NCI-H446 treated with DMSO at 0.1 percent for 48 hours (cell line): ENCODE results near the gene JMJD6.
"Not testable (repeated sequence)": the region's sequence is repeated elsewhere in the genome, so short reads cannot be mapped to it uniquely, and the experiment has no call there.

Source experiments
- DNase-seq: peaks from one replicate; lab custom pipeline; 2025; lab: John Stamatoyannopoulos, UW

The JMJD6 gene

DNA sequence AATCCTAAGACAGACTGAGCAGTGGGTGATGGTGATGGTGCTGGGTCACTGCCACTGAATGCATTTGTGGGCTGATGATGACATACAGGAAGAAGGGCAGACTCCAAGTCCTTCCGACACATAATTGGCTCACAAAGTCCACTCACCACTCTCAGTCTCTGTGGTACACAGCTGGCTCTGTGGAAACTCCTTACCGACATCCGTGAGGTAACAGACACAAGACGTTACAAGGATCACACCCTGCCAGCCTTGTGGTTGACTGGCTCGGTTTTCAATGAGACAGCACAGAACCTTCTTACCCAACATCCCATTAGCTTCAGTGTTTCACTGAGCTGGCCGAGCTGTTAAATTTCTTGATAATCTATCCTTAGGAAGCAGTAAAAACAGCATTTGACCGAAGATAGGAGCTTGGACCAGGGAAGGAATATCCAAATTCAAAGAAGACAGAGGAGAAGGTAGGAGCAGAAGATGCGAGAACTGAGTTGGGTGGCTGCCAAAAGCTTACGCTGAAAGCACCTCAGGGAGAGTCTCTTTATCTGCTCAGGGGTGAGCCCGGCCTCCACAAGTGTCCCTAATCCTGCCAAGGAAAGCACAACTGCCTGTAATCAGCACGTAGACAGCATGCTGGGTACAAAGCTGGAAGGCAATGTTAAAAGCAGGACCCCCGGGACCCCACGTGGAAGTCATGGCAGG, 10.1 kb downstream of the JMJD6 start:
- no peak for DNase-seq

DNA sequence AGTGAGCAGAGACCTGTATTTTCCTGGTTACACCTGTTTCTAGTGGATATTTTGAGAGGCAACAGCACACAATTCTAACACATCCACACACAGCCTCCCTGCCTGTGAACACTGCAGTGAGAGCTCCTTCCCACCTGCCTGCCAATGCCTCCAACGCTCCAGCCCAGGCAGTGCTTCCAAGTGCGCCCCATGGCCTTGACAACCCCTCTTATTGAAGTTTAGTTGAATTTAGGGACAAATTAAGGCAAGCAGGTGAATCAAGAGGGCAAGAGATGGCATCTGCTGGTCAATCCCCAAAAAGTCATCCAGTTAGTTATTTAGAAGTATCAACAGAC, 10.9 kb downstream of the JMJD6 start:
- no peak for DNase-seq

DNA sequence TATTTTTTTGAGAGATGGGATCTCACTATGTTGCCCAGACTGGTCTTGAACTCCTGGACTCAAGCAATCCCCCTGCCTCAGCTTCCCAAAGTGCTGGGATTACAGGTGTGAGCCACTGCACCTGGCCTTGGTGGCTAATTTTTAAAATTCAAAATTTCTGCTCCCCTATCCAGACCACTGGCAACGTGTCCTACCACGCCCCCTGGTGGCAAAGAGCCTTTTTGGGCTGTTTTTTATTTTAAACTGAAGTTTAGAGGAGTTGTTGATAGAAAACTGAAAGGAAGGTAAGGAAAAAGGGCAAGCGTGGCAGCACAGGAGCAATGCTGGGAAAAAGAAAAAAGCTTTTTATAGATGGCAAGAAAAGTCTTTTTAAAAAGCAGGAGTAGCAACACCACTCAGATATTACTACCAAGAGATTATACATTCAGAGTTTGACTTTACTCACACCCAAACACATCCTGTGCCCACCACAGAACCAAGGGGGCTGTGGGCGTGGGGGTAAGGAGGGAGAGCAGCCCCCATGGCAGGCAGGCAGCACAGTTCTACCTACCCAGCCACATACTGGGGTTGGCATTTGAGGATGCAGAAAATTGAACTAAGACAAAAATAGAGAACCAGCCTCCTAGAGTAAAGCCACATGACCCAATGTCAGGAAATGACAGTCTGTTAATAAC, 11.4 kb downstream of the JMJD6 start:
- peak; percentile 21 for DNase-seq

DNA sequence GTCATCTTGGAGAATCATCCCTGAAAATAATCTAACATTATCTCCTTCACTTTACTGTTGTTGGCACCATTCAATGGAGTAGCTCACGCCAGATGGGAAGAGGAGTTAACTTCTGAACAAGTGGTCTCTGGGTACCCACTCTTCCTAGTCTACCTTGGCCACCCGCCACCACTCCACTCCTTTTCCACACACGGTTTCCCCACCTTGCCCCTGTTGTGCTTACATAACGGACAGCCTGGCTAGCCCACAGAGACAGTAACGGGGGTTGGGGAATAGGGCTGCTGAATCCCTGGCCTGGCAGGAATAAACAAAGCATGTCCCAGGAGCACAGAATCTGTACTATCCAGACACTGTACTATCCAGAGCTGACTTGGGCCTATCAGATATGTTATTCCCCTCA, 12.1 kb downstream of the JMJD6 start:
- no peak for DNase-seq

DNA sequence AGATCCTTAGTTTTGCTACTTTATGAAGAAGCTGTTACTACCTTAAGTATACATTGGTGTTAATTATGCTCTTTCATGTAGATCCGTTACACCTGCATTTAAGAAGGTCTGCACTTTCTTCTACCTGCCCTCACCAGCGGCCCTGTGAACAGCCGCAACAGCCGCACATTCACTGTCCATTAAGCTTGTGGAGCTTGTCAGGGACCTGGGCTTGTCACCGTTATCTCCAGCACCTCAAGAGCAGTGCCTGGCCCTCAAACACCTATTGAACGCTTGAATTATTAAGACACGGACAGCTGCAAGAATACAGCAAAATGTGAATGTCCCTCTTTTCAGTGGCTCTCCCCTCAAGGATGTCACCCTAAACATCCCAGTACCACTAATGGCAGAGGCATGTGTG, 12.6 kb downstream of the JMJD6 start:
- DNase-seq: no peak

DNA sequence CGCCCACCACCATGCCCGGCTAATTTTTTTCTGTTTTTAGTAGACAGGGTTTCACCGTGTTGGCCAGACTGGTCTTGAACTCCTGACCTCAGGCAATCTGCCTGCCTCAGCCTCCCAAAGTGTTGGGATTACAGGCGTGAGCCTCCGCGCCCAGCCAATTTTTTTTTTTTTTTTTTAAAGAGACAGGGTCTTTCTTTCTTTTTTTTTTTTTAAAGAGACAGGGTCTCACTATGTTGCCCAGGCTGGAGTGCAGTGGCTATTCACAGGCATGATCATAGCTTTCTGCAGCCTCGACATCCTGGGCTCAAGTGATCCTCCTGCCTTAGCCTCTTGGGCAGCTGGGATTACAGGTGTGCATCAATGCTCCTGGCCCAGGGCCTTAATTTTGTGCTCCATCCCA, 14.1 kb downstream of the JMJD6 start:
- DNase-seq: not testable (repeated sequence)

DNA sequence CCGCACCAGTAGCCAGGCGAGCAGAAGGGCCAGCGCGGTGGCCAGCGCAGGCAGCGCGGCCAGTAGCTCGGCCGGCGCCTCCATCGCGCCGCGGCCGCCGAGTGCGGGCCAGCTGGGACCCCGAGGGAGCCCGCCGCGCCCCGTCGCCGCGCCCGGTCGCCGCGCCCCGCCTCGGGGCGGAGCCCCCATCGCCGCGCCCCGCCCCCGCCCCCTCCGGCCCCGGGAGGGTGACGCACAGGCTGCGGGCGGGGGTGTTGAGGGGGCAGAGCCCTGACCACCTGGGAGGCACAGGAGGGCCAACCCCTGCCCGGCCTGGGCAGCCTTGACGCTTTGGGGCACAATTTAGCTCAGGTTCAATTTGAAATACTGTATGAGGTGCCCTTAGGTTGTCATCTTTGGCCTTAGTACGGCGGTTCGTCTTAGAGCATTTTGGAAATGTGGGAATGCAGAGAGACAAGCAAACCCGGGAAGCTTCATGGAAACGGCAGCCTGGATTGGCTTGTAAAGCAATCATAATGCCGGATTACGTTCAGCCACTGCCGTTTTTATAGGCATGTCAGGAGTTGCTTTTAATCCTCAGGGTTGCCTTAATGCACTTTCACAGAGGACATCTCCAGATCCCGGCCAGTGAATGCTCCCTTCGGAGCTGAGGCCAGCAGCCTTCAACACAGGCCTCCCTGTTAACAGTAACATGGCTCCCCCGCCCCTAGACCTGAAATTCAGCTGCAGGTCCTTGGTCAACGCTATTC, 15.4 kb downstream of the JMJD6 start, which contains the start of gene MXRA7:
Gene MXRA7, minus strand, starts transcription at position 103 of the 749 bp plus-strand sequence. Its CDS starts 19 bp downstream, at position 84.
- peak; percentile 18 for DNase-seq

DNA sequence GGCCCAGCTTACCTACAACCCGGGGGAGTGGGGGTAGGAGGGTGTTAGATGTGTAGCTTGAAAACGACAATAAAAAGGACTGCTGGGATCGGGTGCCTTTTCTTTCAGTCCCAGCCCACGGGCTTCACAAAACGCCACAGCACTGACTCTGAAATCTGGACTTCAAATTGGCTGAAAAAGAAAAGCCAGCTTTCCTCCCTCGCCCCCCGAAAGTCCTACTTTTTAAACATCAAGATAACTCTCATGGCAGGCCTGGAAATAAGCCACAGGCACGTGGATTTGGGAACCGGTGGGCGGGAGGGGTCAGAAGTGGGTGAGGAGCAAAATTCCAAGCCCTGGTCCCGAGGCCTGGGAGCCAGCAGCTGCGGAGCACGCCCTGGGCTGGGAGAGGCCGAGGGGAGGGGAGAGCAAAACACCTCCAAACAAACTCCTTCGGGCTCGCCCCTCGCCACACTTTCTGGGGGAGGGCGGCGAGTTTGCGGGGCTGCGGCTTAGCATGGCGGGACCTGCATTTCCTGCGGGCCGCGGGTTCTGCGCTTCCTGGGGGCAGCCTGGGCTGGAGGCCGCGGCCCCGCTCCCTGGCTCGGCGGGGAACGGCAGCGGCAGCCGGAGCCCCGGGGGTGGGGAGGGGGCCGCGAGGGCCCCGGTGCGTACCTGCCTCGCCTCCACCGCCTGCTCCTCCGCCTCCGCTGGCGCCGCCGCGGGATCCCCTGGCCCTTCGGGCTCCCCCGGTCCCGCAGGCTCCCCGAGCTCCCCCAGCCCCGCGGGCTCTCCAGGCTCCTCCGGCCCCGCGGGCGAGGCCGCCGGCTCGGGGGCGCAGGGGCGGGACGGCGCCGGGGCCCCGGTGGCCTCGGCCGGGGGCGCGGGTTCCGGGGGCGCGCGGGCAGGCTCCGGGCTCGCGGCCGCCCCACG, 16.2 kb downstream of the JMJD6 start:
- not testable (repeated sequence) for DNase-seq

DNA sequence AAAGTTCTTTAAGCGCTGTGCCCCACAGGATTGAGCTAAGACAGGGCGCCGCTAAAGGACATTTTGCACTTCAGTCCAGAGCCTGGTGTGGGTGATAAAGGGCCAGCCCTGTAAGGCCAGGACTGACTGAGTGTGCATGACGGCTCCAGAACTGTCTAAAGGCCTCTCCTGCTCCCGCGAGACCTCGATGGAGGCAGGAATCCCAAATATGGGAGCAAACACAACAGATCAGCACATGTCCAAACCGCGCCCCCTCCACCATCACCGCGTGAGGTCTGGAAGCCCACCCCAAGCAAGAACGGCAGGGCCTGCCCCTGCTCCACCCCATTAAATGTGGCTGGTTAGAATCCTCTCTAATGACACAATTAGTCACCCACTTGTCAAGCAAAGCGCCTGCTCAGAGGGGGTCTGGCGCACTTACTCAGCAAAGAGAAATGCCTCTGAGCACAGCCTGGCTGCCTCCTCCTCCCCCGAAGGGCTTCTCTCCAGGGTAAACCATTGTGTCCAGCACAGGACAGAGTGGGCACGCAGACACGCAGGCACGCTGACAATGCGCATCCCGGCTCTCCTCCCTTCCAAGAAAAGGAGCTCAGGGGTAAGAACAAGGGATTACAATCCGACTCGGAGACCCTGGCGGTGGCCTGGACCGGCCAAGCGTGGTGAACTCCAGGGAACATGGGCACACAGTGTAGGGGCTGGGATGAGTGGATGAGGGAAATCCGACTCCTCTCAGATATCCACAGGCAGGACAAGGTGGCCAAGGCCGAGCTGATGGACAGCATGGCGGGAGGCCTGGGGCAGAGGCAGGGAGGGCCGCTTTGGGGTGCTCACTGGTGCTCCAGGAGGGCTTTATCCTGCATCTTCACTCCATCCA, 17.1 kb downstream of the JMJD6 start:
- peak; percentile 29 for DNase-seq

DNA sequence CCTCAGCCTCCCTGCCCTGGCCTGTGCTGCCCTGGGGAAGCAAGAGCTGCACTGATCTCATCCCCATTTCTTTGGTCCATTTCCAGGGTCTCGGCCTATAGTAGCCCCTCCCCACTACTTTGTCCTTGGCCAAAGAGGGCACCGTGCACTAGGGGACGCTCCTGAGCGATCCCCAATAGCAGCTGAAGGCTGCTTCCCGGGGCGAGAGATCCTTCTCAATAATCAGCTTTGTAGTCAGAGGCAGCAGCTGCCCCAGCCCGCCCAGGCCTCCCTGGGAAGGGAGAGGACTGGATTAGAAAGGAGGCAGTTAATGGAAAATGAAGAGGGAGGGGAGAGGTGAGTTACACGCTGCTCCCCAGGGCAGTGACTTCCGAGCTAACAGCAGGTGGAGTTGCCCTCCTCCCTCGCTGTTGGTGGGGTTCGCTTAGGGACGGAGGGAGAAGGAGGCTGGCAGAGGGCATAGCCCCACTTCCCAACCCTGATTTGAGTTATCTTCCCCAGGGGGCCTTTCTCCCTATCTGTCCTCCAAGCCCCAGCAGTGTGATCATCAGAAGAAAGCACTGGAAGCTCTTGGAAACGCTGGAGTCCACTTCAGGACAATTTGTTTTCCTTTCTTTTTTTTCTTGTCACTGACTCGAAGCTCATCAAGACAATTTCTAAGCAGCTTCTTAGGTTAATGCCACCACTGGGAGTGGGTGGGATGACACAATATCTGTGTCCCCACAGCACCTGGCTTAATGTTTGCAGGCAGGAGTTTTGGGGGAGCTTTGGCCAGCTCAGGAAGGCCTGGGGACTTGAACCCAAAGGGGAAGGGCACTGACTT, 18.2 kb downstream of the JMJD6 start:
- no peak for DNase-seq

DNA sequence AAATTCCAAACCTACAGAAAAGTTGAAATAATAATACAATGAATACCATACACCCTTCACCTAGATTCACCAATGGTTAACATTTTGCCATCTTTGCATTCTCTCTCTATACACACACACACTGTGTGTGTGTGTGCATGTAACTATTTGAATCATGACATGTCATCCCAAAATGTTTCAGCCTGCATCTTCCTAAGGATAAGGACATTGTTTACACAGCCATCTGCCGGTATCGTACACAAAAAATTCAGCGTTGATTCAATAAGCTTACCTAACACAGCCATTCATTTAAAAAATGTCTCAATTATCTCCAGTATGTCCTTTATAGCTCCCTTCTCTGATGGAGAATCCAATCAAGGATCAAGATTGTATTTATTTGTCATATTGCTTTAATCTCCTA, 19.6 kb downstream of the JMJD6 start:
- no peak for DNase-seq

DNA sequence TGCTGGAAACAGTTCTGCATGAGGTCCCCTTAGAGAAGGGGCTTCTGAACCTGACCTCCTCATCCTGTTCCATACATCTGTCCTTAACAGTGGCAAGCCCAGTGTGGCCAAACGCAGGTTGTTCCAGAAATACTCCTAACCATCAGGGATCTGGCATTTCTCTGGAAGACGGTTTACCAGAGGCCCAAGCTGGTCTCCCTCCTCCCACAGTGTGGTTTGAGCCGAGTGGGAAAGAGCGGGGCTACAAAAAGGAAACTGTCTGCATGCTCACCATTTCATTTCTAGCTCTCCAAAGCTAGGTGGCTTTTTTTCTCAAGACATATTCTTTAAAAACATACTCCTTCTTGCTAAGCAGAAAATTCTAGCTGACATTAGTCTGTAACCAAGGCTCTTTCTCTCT, 21.6 kb downstream of the JMJD6 start:
- no peak for DNase-seq

DNA sequence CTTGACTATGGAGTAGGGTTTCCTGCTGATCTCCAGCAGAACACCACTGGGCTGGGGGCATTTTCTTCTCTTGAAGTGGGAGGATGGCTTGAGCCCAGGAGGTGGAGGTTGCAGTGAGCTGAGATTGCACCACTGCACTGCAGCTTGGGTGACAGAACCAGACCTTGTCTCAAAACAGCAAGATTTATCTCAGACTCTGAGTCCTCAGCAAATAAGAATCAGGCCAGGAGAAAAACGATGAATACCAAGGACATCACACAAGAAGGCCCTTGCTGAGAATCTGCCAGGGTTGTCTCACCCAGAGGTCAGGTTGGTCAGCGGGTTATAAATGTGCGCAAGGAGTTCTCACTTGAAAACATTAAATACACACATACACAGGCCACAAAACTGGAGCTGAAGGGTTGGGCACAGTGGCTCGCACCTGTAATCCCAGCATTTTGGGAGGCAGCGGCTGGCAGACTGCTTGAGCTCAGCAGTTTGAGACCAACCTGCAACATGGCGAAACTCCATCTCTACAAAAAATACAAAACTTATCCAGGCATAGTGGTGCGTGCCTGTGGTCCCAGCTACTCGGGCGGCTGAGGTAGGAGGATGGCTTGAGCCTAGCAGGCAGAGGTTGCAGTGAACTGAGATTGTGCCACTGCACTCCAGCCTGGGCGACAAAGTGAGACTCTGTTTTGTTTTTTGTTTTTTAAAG, 23.3 kb downstream of the JMJD6 start:
- DNase-seq: no peak

DNA sequence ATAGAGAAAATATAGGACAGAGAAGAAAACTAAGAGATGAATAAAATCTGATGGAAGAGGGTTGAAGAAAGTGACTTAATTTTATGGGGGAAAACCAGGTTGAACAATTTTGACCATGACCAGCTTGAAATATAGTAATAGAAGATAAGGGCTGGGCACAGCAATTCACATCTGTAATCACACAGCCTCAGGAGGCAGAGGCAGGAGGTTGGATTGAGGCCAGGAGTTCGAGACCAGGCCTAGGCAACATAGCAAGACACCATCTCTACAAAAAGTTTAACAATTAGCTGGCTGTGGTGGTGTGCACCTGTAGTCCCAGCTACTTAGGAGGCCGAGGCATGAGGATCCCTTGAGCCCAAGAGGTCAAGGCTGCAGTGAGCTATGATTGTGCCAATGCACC, 24.3 kb downstream of the JMJD6 start:
- DNase-seq: no peak

DNA sequence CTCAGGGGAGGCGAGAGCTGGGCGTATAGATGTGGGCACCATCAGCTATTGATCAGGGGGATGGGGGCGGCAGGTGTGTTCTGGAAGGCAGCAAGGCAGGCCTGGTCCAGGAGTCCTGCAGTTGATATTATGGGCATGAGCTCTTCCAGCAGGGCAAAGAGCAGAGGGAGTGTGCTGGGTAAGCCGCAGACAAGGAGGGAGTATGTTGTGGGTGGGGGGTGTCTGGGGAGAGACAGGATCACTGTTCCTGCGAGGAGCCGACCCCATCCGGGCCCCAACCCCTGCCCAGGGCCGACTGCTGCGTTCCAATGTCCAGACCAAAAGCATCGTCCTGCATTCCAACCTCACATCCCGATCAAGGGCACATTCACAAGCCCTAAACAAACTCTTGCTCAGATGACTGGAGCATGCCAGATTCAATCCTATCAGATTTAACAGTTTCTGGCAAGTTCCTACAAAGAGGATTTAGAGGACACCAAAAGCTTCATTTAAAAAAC, 24.9 kb downstream of the JMJD6 start:
- DNase-seq: no peak

DNA sequence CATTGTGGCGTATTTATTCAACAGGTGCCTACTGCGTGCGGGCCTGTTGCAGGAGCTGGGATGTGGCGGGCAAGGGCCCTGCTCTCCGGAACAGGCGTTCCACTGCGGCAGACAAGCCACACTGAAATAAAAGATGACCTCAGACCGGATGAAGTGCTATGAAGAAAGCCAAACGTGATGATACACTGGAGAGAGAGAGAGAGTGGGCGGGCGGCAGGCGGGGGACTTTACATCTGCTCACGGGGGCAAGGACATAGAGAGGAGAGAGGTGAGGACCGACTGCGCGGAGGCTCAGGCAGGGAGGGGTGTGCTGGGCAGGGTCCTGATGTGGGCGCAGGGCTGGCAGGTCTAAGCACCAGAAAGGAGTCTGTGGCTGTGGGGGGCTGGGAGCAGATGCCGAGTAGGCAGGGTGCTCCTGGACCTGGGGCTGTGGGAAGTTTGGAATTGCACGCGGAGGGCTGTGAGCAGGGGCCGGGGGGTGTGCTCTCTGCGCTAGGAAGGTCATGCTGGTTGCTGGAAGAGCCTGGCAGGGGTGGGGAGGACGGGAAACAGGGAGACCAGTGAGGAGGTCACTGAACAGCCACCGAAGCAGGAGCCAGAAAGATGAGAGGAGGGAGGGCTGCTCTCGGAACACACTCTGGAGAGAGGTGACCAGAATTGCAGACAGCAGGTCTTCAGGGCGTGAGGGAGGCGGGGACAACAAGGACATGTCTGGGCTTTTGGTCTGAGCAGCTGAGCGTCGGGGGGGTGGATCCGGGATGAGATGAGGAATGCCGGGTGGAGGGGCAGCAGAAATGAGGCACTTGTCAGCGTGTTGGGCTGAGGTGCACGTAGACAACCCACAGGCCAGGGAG, 25.6 kb downstream of the JMJD6 start:
- DNase-seq: no peak

DNA sequence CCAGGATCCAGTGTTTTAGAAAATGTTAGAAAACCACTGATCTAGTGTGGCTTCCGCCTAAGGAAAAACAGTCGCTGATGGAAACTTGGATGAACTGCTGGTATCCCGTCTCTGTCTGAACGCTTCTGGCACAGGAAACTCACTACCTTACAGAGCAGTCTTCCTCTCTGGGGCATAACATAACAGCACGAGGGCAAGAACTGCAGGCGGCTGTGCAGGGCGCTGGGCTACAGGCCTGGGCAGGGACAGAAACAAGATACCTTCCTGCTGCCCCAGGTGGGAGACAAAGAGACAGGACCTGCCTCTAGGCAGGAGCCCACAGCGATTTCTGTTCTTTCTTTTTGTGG, 26.2 kb downstream of the JMJD6 start:
- no peak for DNase-seq

DNA sequence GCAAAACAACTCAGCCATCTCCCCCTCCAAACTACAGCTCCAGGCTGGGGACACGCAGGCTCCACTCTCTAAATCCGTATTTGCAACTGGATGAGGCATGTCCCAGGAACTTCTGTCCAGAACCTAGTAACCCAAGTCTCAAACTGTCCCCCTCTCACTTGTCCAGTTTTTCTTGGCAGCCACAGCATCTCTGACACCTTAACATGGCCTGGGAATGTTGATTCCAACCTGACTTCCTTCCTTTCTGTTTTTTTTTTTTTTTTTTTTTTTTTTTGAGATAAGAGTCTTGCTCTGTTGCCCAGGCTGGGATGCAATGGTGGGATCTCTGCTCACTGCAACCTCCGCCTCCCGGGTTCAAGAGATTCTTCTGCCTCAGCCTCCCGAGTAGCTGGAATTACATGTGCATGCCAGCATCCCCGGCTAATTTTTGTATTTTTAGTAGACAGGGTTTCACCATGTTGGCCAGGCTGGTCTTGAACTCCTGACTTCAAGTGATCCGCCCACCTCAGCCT, 27.9 kb downstream of the JMJD6 start:
- DNase-seq: not testable (repeated sequence)
